Tibial artery (tissue), 4 donors: ENCODE results near the gene FARP1.

Source experiments
- DNase-seq, 2 donors: peaks; one replicate each; pipeline ENCODE4 v3.0.0-alpha.2; 2019
- H3K27ac ChIP-seq, 2 donors: fragments of 200-600 bp; sonication (generic) in 1 of 2; 1 replicate in 1 of 2; 2 replicates in 1 of 2; pipeline ENCODE4 v1.5.1; 2018 to 2019; ENCODE audit warnings: mild to moderate bottlenecking in 1 of 2
- H3K27me3 ChIP-seq, 2 donors: fragments of 200-600 bp; sonication (generic) in 1 of 2; one replicate each; pipeline versions ENCODE4 v1.5.1 to v1.6.0; 2016 to 2019
- H3K36me3 ChIP-seq, 3 donors: fragments of 200-600 bp; sonication (generic) in 2 of 3; one replicate each; pipeline ENCODE4 v1.5.1; 2016 to 2019; ENCODE audit warnings: mild to moderate bottlenecking in 2 of 3
- H3K4me1 ChIP-seq, 4 donors: fragments of 200-600 bp; sonication (generic) in 2 of 4; 1 replicate in 3 of 4; 2 replicates in 1 of 4; pipeline ENCODE4 v1.5.1; 2016 to 2019
- H3K4me3 ChIP-seq, 2 donors: fragments of 200-600 bp; sonication (generic) in 1 of 2; 1 replicate in 1 of 2; 2 replicates in 1 of 2; pipeline ENCODE4 v1.5.1; 2018 to 2019; ENCODE audit warnings: mild to moderate bottlenecking in 2 of 2
- H3K9me3 ChIP-seq, 3 donors: fragments of 200-600 bp; sonication (generic) in 1 of 3; one replicate each; pipeline ENCODE4 v1.5.1; 2016 to 2019
- CTCF ChIP-seq, 2 experiments: fragments of 200-600 bp in 1 of 2; fragments of 450-650 bp in 1 of 2; IDR thresholded peaks; one replicate each; pipeline ENCODE4 v1.5.1; 2017 to 2019; ENCODE audit warnings: antibody characterized with exemption in 2 of 2, mild to moderate bottlenecking in 1 of 2, moderate library complexity in 1 of 2
- intact Hi-C: fragments of 100-400 bp; cut with DNase I; formaldehyde crosslinking; loops from one replicate; pipeline ENCODE4 v1.15.0; 2023; ENCODE audit warnings: low total_unique reads

Gene FARP1

DNA sequence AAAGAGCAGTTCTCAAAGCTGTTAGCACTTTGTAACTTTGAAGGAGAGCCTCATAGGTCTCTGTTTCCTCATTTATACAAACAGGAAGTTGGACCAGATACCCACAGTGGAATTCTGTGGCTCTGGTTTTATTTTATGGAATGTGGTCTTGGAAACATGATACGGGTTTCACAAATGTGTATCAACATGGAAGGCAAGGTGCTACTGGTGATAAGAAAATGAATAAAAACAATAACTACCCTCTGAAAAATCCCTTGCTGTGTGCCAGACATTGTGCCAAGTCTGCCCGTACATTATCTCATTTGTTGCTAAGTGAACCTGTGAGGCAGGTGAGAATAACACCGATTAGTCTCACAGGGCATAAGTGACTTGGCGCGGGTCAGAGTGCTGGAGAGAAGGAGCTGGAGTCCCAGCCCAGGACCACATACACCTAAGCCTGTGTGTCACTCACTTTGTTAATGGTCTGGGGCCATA lies 79.2 kb downstream of the FARP1 start:
- TF ChIP-seq CTCF (IDR thresholded peaks at IDR 0.05) = no peak
- no peaks in the 10 kb centered on the region for H3K9me3 ChIP-seq
- no peaks in the 10 kb centered on the region for H3K27me3 ChIP-seq
- DNase-seq = no peak
- H3K36me3 ChIP-seq = no peaks in the 10 kb centered on the region
- H3K4me3 ChIP-seq = no peak overlapping the region
- intact Hi-C loops = no loop called here
- H3K27ac ChIP-seq = no peak overlapping the region
- peaks cover 0 to 48% (median 26%) of the 10 kb centered on the region in 4 donors for H3K4me1 ChIP-seq

DNA sequence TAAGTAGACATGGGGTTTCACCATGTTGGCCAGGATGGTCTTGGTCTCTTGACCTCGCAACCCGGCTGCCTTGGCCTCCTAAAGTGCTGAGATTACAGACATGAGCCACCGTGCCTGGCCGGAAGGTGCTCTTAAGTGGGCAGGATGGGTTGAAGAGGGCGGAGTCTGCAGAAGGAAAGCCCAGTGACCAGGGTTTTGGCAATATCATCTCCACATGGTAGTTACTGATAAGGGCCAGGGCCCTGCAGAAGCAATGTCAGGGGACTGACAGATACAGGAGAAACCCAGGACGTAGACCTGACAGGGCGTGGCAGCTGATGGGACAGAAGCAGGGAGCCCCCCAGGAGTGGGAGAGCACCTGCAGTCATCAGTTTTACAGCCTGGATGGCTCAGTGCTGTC lies 79.9 kb downstream of the FARP1 start:
- no peak for TF ChIP-seq CTCF (IDR thresholded peaks at IDR 0.05)
- intact Hi-C loops = no loop called here
- peaks cover 0 to 48% (median 26%) of the 10 kb centered on the region in 4 donors for H3K4me1 ChIP-seq
- DNase-seq = no peak
- H3K27ac ChIP-seq = no peak overlapping the region
- no peak overlapping the region for H3K4me3 ChIP-seq
- H3K27me3 ChIP-seq = no peaks in the 10 kb centered on the region
- no peaks in the 10 kb centered on the region for H3K36me3 ChIP-seq
- no peaks in the 10 kb centered on the region for H3K9me3 ChIP-seq

- no peaks in the 10 kb centered on the region for H3K27me3 ChIP-seq
- H3K4me1 ChIP-seq = peaks cover 0 to 44% (median 26%) of the 10 kb centered on the region in 4 donors
- no peaks in the 10 kb centered on the region for H3K9me3 ChIP-seq
- H3K4me3 ChIP-seq = no peak overlapping the region
- H3K27ac ChIP-seq = no peak overlapping the region
- no peaks in the 10 kb centered on the region for H3K36me3 ChIP-seq
- no peak for DNase-seq
- intact Hi-C loops = no loop called here
- no peak for TF ChIP-seq CTCF (IDR thresholded peaks at IDR 0.05)
Measured at GRCh38 chr13:98223741-98224140, 80.8 kb downstream of the FARP1 start.

- H3K4me1 ChIP-seq = peaks cover 0 to 39% (median 25%) of the 10 kb centered on the region in 4 donors
- no peak for DNase-seq
- no peak for TF ChIP-seq CTCF (IDR thresholded peaks at IDR 0.05)
- no peaks in the 10 kb centered on the region for H3K27me3 ChIP-seq
- no peaks in the 10 kb centered on the region for H3K36me3 ChIP-seq
- no peak overlapping the region for H3K27ac ChIP-seq
- H3K9me3 ChIP-seq = no peaks in the 10 kb centered on the region
- intact Hi-C loops = no loop called here
- H3K4me3 ChIP-seq = no peak overlapping the region
Measured at GRCh38 chr13:98224557-98224956, 81.7 kb downstream of the FARP1 start.

GRCh38 chr13:98225036-98225940 lies 82.4 kb downstream of the FARP1 start:
- H3K9me3 ChIP-seq = no peaks in the 10 kb centered on the region
- peaks cover 0 to 34% (median 20%) of the 10 kb centered on the region in 4 donors for H3K4me1 ChIP-seq
- no peak overlapping the region for H3K4me3 ChIP-seq
- H3K27me3 ChIP-seq = no peaks in the 10 kb centered on the region
- TF ChIP-seq CTCF (IDR thresholded peaks at IDR 0.05) = no peak
- H3K36me3 ChIP-seq = no peaks in the 10 kb centered on the region
- no peak for DNase-seq
- intact Hi-C loops = no loop called here
- H3K27ac ChIP-seq = no peak overlapping the region
